Measurements from ENCODE around the gene WDFY3.

WDFY3 gene

DNA sequence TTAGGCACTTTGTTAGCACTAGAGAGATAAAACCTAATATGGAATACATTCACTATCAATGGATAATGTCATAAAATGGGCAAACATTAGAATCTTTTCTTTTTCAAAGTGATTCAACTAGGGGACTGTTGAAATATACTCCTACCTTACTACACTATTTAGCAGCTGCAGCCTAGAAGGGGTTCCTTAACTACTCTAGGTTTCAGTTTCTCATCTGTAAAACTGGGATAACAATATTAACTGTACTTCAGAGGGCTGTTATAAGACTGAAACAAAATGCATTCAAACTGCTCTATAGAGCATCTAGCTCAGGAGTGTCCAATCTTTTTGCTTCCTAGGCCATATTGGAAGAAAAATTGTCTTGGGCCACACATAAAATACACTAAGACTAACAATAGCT, 236.1 kb downstream of the WDFY3 start:
- no peak overlapping the region for H3K4me3 ChIP-seq (replicated peaks in 1 of 2; ENCODE audit: low read depth in 2 of 2, low read length in 2 of 2)
- TF ChIP-seq, protein P1, sequence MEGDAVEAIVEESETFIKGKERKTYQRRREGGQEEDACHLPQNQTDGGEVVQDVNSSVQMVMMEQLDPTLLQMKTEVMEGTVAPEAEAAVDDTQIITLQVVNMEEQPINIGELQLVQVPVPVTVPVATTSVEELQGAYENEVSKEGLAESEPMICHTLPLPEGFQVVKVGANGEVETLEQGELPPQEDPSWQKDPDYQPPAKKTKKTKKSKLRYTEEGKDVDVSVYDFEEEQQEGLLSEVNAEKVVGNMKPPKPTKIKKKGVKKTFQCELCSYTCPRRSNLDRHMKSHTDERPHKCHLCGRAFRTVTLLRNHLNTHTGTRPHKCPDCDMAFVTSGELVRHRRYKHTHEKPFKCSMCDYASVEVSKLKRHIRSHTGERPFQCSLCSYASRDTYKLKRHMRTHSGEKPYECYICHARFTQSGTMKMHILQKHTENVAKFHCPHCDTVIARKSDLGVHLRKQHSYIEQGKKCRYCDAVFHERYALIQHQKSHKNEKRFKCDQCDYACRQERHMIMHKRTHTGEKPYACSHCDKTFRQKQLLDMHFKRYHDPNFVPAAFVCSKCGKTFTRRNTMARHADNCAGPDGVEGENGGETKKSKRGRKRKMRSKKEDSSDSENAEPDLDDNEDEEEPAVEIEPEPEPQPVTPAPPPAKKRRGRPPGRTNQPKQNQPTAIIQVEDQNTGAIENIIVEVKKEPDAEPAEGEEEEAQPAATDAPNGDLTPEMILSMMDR (IDR thresholded peaks at IDR 0.05; ENCODE audit: low read depth, low read length): no peak
- no peak for DNase-seq (ENCODE audit: low read depth in 2 of 2)

DNA sequence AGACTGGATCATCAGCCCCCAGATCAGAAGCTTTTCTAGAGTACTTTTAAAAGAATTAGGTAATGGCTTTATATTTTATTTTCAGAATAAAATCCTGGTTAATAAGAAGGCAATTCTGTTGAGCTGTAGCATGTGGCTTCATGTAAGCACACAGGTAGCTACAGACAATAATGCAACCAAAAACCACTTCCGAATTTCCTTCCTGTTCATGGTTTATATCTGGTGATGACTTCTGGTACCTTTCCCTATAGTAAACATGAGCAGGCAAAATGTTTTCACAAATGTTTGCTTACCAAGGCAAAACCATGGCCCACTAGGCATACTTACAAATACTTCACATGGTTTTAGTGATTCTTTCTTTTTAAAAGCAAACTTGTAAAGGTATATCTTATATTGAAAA, 239.0 kb downstream of the WDFY3 start:
- no peak overlapping the region for H3K4me3 ChIP-seq (replicated peaks in 1 of 2; ENCODE audit: low read depth in 2 of 2, low read length in 2 of 2)
- DNase-seq (ENCODE audit: low read depth in 2 of 2): no peak
- TF ChIP-seq, protein P1 (IDR thresholded peaks at IDR 0.05; ENCODE audit: low read depth, low read length): no peak

DNA sequence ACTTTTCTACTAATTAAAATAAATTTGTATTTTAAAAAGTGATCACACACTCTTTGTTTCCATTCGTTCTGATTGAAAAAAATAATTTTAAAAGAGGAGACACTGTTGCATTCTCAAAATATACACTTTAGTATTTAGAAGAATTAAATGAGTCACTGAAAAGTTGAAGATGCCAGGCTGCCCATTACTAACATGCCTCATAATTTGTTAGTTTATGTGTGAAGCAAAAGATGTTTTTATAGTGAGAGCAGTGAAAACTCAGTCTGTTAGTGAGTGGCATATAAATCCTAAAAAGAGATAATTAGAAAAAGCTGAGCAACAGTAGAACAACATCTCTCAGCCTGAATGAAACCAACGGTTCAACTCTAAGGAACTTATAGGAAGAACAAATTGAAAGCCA, 240.1 kb downstream of the WDFY3 start:
- DNase-seq (ENCODE audit: low read depth in 2 of 2): no peak
- TF ChIP-seq, protein P1 (IDR thresholded peaks at IDR 0.05; ENCODE audit: low read depth, low read length): no peak
- H3K4me3 ChIP-seq (replicated peaks in 1 of 2; ENCODE audit: low read depth in 2 of 2, low read length in 2 of 2): no peak overlapping the region

DNA sequence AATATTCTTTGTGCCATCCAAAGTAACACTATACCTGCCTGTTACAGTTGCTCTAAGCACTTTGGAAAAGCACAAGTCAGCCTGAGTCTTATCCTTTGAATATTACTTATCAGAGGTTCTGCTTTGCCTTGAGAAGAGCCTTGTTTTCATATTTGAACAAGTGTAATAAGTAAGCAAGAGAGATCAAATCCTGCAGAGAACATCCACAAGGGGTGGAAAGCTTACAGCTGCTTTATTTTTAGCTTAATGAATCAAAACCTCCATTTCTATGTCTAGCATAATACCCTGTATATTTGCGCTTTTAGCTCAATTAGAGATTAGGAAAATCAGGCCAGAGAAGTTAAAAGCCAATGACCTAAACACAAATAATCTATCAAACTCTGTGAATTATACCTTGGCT, 243.8 kb downstream of the WDFY3 start:
- TF ChIP-seq, protein P1 (IDR thresholded peaks at IDR 0.05; ENCODE audit: low read depth, low read length): no peak
- H3K4me3 ChIP-seq (replicated peaks in 1 of 2; ENCODE audit: low read depth in 2 of 2, low read length in 2 of 2): no peak overlapping the region
- DNase-seq (ENCODE audit: low read depth in 2 of 2): no peak

DNA sequence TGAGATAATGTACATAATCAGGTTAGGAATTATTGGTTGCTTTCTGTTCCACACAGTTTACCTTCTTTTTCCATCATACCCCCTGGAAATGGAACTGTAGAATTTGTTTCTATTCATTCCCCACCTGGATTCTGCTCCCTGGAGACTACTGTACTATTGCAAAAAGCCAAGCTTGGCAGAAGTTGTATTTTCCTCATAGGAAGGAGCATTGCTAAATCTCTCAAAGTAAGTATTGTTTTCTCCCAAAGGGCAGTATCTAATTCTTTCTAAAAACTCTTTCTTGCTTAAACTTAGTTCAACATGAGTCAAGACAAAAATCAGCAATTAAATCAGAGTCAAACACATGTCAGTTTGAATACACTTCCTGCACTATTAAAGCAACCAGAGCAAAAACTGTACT, 247.4 kb downstream of the WDFY3 start:
- peak; percentile 68 to 71 for DNase-seq (ENCODE audit: low read depth in 2 of 2)
- H3K4me3 ChIP-seq (replicated peaks in 1 of 2; ENCODE audit: low read depth in 2 of 2, low read length in 2 of 2): no peak overlapping the region
- TF ChIP-seq, protein P1 (IDR thresholded peaks at IDR 0.05; ENCODE audit: low read depth, low read length): no peak

DNA sequence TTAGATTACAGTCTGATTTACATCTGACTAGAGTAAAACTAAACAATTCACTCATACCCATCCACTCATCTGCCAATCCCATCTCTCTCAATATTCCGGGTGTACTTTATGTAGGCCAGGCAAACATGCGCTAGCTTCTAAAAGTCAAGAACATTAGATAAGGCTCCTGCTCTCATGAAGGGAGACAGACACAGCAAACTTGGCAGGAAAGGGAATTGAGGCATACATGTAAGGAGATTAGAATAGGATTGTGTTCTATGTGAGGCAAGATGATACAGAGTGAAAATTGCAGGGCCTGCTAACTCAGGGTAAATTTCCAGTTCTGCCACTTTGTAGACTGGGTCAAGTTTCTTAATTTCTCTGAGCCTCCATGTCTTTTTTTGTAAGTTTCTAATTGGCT, 247.8 kb downstream of the WDFY3 start:
- TF ChIP-seq, protein P1 (IDR thresholded peaks at IDR 0.05; ENCODE audit: low read depth, low read length): no peak
- DNase-seq (ENCODE audit: low read depth in 2 of 2): peak in 1 of 2 donors; percentile 32
- H3K4me3 ChIP-seq (replicated peaks in 1 of 2; ENCODE audit: low read depth in 2 of 2, low read length in 2 of 2): no peak overlapping the region

DNA sequence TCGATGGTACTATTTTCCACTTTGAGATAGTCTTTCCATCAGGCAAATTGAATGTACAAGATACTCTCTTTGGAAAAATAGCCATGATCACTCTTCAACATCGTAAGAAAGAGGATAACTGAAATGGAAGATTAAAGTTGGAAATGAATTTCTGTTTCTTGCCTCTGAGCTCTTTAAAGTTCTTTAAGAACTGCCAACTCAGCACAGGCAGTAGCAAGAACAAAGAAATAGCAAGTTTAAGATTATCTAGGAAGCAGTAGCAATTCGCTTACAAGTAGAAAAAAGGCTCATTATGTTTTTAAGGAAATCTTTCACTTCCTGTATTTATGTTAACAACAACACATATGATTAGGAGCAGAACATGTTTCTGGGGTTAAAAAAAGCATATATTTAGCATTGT, 255.9 kb downstream of the WDFY3 start:
- H3K4me3 ChIP-seq (replicated peaks in 1 of 2; ENCODE audit: low read depth in 2 of 2, low read length in 2 of 2): no peak overlapping the region
- TF ChIP-seq, protein P1 (IDR thresholded peaks at IDR 0.05; ENCODE audit: low read depth, low read length): no peak
- no peak for DNase-seq (ENCODE audit: low read depth in 2 of 2)

All from cardiac fibroblast (primary cell).